ENCODE measurements around the gene AP3M1.

- TF ChIP-seq CTCF (conservative IDR thresholded peaks at IDR 0.05 in 1 of 2, IDR thresholded peaks at IDR 0.05 in 1 of 2; ENCODE audit: low read depth in 1 of 2, low read length in 2 of 2) (no peak), EZH2 (IDR thresholded peaks at IDR 0.05; ENCODE audit: low read length, missing control alignments) (no peak)
These were observed 27.5 kb downstream of the AP3M1 start for GRCh38 chr10:74123081-74123480.
